MM.1S (cell line): ENCODE results near the gene PTPRB.

Experiments
- DNase-seq: peaks from one replicate; pipeline ENCODE4 v3.0.0-alpha.2; 2015
- H2AFZ ChIP-seq: fragments of 300-600 bp; sonication (generic); 2 replicates; pipeline ENCODE4 v1.6.0; 2016; ENCODE audit warnings: antibody characterized with exemption, low read length
- H3F3A ChIP-seq: fragments of 300-600 bp; sonication (generic); 2 replicates; pipeline ENCODE4 v1.6.1; 2016; ENCODE audit warnings: mild to moderate bottlenecking, antibody characterized with exemption, low read length, moderate library complexity, mixed read lengths; ENCODE audit not compliant: insufficient read depth
- H3K27ac ChIP-seq: fragments of 300-600 bp; sonication (generic); 2 replicates; pipeline ENCODE4 v1.5.1; 2016; ENCODE audit warnings: mild to moderate bottlenecking, low read length
- H3K27me3 ChIP-seq: fragments of 300-600 bp; sonication (generic); replicated peaks from 2 replicates; pipeline ENCODE4 v1.6.0; 2016; ENCODE audit warnings: low read length; ENCODE audit not compliant: insufficient read depth
- H3K36me3 ChIP-seq: fragments of 300-600 bp; sonication (generic); replicated peaks from 2 replicates; pipeline ENCODE4 v1.6.1; 2016; ENCODE audit warnings: mild to moderate bottlenecking, low read length, mixed read lengths; ENCODE audit not compliant: insufficient read depth
- H3K4me1 ChIP-seq: fragments of 300-600 bp; sonication (generic); 2 replicates; pipeline ENCODE4 v1.6.1; 2016; ENCODE audit warnings: low read length, mixed read lengths
- H3K4me2 ChIP-seq: fragments of 300-600 bp; sonication (generic); 2 replicates; pipeline ENCODE4 v1.6.0; 2016; ENCODE audit warnings: low read depth, low read length
- H3K4me3 ChIP-seq: fragments of 300-600 bp; sonication (generic); 2 replicates; pipeline ENCODE4 v1.5.1; 2016; ENCODE audit warnings: low read length, mixed read lengths
- H3K79me2 ChIP-seq: fragments of 300-600 bp; sonication (generic); 2 replicates; pipeline ENCODE4 v1.6.1; 2016; ENCODE audit warnings: mixed run types, low read length, mixed read lengths
- H3K9ac ChIP-seq: fragments of 300-600 bp; sonication (generic); 2 replicates; pipeline ENCODE4 v1.6.1; 2016; ENCODE audit warnings: low read length, mixed read lengths
- H3K9me2 ChIP-seq: fragments of 300-600 bp; sonication (generic); replicated peaks from 2 replicates; pipeline ENCODE4 v1.6.1; 2016; ENCODE audit warnings: mild to moderate bottlenecking, low read length, mixed read lengths; ENCODE audit not compliant: insufficient read depth
- H3K9me3 ChIP-seq: fragments of 300-600 bp; sonication (generic); replicated peaks from 2 replicates; pipeline ENCODE4 v1.6.1; 2016; ENCODE audit warnings: mild to moderate bottlenecking, low read length, mixed read lengths; ENCODE audit not compliant: insufficient read depth
- H4K20me1 ChIP-seq: fragments of 300-600 bp; sonication (generic); 2 replicates; pipeline ENCODE4 v1.6.1; 2016; ENCODE audit warnings: mild to moderate bottlenecking, low read length, moderate library complexity, mixed read lengths; ENCODE audit not compliant: insufficient read depth
- CTCF ChIP-seq: fragments of 300-600 bp; sonication (generic); IDR thresholded peaks from 2 replicates; pipeline ENCODE4 v1.5.1; 2016; ENCODE audit warnings: antibody characterized with exemption, low read length, mixed read lengths
- EZH2 ChIP-seq: fragments of 300-600 bp; sonication (generic); optimal IDR thresholded peaks from 2 replicates; pipeline ENCODE3; 2017; ENCODE audit warnings: low read depth, mild to moderate bottlenecking, antibody characterized with exemption, low read length, mixed read lengths
- EZH2phosphoT487 ChIP-seq: fragments of 300-600 bp; sonication (generic); IDR thresholded peaks from 2 replicates; pipeline ENCODE4 v1.6.1; 2018; ENCODE audit warnings: antibody characterized with exemption, low read length

The PTPRB gene

DNA sequence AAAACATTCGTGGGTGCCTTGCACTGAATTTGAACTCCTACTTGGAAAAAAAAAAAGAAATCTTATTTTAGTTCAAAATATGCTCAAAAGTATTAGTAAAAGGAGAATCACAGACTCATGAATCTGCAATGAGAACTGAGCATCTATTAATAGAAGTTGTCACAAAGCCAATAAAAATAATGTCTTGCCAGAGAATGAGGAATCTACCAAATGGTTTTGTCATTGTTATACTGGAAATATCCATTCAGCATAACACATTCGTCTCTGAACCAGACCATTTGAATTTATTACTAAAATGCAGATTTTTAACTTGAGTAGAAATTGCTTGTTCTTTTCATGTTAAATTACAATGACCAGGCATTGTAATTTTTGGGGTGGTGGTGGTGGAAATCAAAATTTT is 11.6 kb upstream of the PTPRB start:
- no peak for DNase-seq
- H3K79me2 ChIP-seq: no peaks in the 10 kb centered on the region
- no peak overlapping the region for H3K4me3 ChIP-seq
- H3K27ac ChIP-seq: no peak overlapping the region
- no peaks in the 10 kb centered on the region for H3K9me3 ChIP-seq
- H3K9ac ChIP-seq: no peak overlapping the region
- 0 out of 2 replicates have a peak, but pooled peaks cover 7% of the 10 kb centered on the region for H3K4me1 ChIP-seq
- no peak overlapping the region for H2AFZ ChIP-seq
- H3F3A ChIP-seq: no peaks in the 10 kb centered on the region
- TF ChIP-seq EZH2phosphoT487 (no peak), EZH2 (no peak), CTCF (no peak)
- no peak overlapping the region for H3K4me2 ChIP-seq
- no peaks in the 10 kb centered on the region for H3K36me3 ChIP-seq
- no peaks in the 10 kb centered on the region for H4K20me1 ChIP-seq
- H3K9me2 ChIP-seq: no peaks in the 10 kb centered on the region
- H3K27me3 ChIP-seq: no peaks in the 10 kb centered on the region

DNA sequence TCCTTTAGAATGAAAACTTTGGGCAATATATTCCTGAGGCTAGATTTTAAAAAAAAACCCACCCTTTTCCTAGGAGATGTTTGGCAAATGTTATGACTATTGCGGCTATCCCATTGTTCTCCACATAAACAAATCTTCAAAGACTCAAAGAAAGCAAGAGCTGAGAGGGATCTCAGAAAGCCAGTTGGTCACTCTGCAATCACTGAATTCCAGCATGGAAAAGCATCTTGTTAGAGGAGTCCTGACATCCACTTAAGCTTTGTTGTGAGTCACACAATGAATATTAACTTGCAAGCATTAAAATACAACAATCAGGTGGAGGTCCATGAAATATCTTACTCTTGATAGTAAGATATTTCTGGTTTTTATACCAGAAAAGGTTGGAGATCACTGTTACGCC is 11.0 kb upstream of the PTPRB start:
- Histone ChIP-seq H3K27ac (no peak overlapping the region), H3K9me3 (no peaks in the 10 kb centered on the region), H3K4me2 (no peak overlapping the region), H3K4me3 (no peak overlapping the region), H3K9ac (no peak overlapping the region), H2AFZ (no peak overlapping the region), H3K79me2 (no peaks in the 10 kb centered on the region), H3K4me1 (0 out of 2 replicates have a peak, but pooled peaks cover 11% of the 10 kb centered on the region), H3K9me2 (no peaks in the 10 kb centered on the region), H3K27me3 (no peaks in the 10 kb centered on the region), H3K36me3 (no peaks in the 10 kb centered on the region), H3F3A (no peaks in the 10 kb centered on the region), H4K20me1 (no peaks in the 10 kb centered on the region)
- DNase-seq: no peak
- no peak for TF ChIP-seq EZH2
- TF ChIP-seq CTCF: no peak
- no peak for TF ChIP-seq EZH2phosphoT487

GRCh38 chr12:70646850-70647249 is 9.6 kb upstream of the PTPRB start:
- no peak for DNase-seq
- no peaks in the 10 kb centered on the region for H3K27me3 ChIP-seq
- 0 out of 2 replicates have a peak, but pooled peaks cover 11% of the 10 kb centered on the region for H3K4me1 ChIP-seq
- no peak for TF ChIP-seq EZH2phosphoT487
- TF ChIP-seq CTCF: no peak
- TF ChIP-seq EZH2: no peak
- H3K4me2 ChIP-seq: no peak overlapping the region
- no peaks in the 10 kb centered on the region for H3F3A ChIP-seq
- H2AFZ ChIP-seq: no peak overlapping the region
- H3K79me2 ChIP-seq: no peaks in the 10 kb centered on the region
- no peak overlapping the region for H3K4me3 ChIP-seq
- H3K9ac ChIP-seq: no peak overlapping the region
- H3K9me3 ChIP-seq: no peaks in the 10 kb centered on the region
- H3K36me3 ChIP-seq: no peaks in the 10 kb centered on the region
- no peaks in the 10 kb centered on the region for H4K20me1 ChIP-seq
- H3K27ac ChIP-seq: no peak overlapping the region
- no peaks in the 10 kb centered on the region for H3K9me2 ChIP-seq
